GM20000 (cell line): ENCODE measurements around the gene AP3B1.

Experiments
- DNase-seq: peaks from one replicate; pipeline ENCODE4 v3.0.0; 2012; ENCODE audit warnings: low spot score
- CTCF ChIP-seq: IDR thresholded peaks from 2 replicates; pipeline ENCODE4 v1.5.1; 2012; ENCODE audit warnings: mild to moderate bottlenecking, control low read depth; ENCODE audit errors: extremely low read depth, missing control alignments

The AP3B1 gene

GRCh38 chr5:78127875-78128274, 166.6 kb downstream of the AP3B1 start:
- TF ChIP-seq CTCF: no peak
- DNase-seq: no peak

- no peak for TF ChIP-seq CTCF
These were observed 168.0 kb downstream of the AP3B1 start for GRCh38 chr5:78126536-78126935.

GRCh38 chr5:78116167-78116566, 178.3 kb downstream of the AP3B1 start:
- TF ChIP-seq CTCF: no peak
- DNase-seq: no peak

More at GRCh38 chr5:78126536-78126935, 168.0 kb downstream of the AP3B1 start:
- DNase-seq: no peak

GRCh38 chr5:78113689-78114264, 180.7 kb downstream of the AP3B1 start:
- DNase-seq: peak; percentile 25
- TF ChIP-seq CTCF: no peak

- no peak for TF ChIP-seq CTCF
- DNase-seq: no peak
These were observed 181.6 kb downstream of the AP3B1 start for GRCh38 chr5:78112931-78113330.

GRCh38 chr5:78109891-78110324, 184.6 kb downstream of the AP3B1 start:
- DNase-seq: peak; percentile 43
- no peak for TF ChIP-seq CTCF

GRCh38 chr5:78108564-78108963, 185.9 kb downstream of the AP3B1 start:
- no peak for DNase-seq
- no peak for TF ChIP-seq CTCF
